Measurements from ENCODE around the gene SPATA16.

DNA sequence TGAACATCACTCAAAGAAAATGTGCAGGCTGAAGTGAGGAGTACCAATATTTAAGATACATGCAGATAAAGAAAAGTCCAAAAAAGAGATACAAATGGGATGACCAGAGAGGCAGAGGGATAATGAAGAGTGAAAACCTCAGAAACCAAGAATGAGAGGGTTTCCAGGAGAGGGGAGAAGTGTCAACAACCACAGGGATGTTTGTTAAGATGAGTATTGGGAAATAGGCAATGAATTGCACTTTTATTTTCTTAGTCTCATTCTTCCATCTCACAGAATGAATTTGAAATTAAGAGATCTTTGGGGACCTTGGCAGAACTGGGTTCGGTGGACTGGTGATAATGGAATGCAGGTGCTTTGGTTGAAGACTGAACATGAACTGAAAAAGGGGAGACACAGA, 288.0 kb downstream of the SPATA16 start:
- TF ChIP-seq CTCF (IDR thresholded peaks at IDR 0.05; ENCODE audit: poor library complexity, severe bottlenecking): no peak
- no peak for TF ChIP-seq RAD21 (conservative IDR thresholded peaks at IDR 0.05)
- no peak for TF ChIP-seq EP300 (conservative IDR thresholded peaks at IDR 0.05; ENCODE audit: poor library complexity, severe bottlenecking)
- no peak for TF ChIP-seq POLR2AphosphoS5 (IDR thresholded peaks at IDR 0.05)
- TF ChIP-seq REST (IDR thresholded peaks at IDR 0.05; ENCODE audit: borderline replicate concordance): no peak
- TF ChIP-seq TAF1 (IDR thresholded peaks at IDR 0.05; ENCODE audit: low read depth): no peak
- TF ChIP-seq EZH2 (IDR thresholded peaks at IDR 0.05; ENCODE audit: borderline replicate concordance, insufficient read depth, low read length, poor library complexity, severe bottlenecking): no peak
- no peak for TF ChIP-seq SMC3 (conservative IDR thresholded peaks at IDR 0.05; ENCODE audit: poor library complexity)
- no peak for TF ChIP-seq MXI1 (conservative IDR thresholded peaks at IDR 0.05; ENCODE audit: poor library complexity, severe bottlenecking)

Data from neural cell (in vitro differentiated cells).